PFSK-1 (cell line): ENCODE data around the gene PTPN4.

Experiments used
- POLR2AphosphoS5 ChIP-seq: IDR thresholded peaks from 2 replicates; pipeline ENCODE4 v1.6.1; 2012; ENCODE audit warnings: low read depth, mild to moderate bottlenecking, control low read depth, low read length, moderate library complexity
- SIN3A ChIP-seq: IDR thresholded peaks from 2 replicates; pipeline ENCODE4 v1.6.1; 2012; ENCODE audit warnings: mild to moderate bottlenecking, low read length, moderate library complexity, borderline replicate concordance; ENCODE audit not compliant: insufficient read depth
- TAF1 ChIP-seq: IDR thresholded peaks from 2 replicates; pipeline ENCODE4 v1.6.1; 2012; ENCODE audit warnings: low read length, control low read depth, borderline replicate concordance; ENCODE audit not compliant: insufficient read depth
- TF ChIP-seq, protein P1 (sequence below), 2 experiments: IDR thresholded peaks; 2 replicates each; pipeline versions ENCODE4 v1.6.1 to v1.8.0; 2011 to 2012; ENCODE audit warnings: low read depth in 2 of 2, low read length in 2 of 2, control low read depth in 1 of 2, inconsistent platforms in 1 of 2, mild to moderate bottlenecking in 1 of 2, moderate library complexity in 1 of 2; ENCODE audit not compliant: insufficient read depth in 1 of 2

DNA sequence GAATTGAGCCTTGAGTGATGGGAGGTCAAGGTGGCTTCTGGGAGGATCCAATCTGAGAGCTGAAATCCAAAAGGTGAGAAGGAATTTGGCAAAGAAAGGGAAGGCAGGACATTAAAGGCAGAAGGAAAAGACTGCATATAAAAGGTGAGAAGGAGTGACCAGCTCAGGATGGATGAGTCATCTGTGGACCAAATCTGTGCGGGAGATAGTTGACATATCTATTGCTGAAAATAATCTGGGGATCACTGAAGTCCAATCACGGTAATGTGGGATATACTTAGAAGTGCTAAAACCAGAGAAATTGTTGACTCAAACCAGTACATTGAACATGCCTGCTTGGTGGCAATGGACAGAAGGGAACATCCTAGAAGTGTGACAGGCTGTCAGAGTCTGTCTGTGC, 8.0 kb upstream of the PTPN4 start:
- no peak for TF ChIP-seq SIN3A
- TF ChIP-seq POLR2AphosphoS5 = no peak
- no peak for TF ChIP-seq TAF1
- TF ChIP-seq, protein P1, sequence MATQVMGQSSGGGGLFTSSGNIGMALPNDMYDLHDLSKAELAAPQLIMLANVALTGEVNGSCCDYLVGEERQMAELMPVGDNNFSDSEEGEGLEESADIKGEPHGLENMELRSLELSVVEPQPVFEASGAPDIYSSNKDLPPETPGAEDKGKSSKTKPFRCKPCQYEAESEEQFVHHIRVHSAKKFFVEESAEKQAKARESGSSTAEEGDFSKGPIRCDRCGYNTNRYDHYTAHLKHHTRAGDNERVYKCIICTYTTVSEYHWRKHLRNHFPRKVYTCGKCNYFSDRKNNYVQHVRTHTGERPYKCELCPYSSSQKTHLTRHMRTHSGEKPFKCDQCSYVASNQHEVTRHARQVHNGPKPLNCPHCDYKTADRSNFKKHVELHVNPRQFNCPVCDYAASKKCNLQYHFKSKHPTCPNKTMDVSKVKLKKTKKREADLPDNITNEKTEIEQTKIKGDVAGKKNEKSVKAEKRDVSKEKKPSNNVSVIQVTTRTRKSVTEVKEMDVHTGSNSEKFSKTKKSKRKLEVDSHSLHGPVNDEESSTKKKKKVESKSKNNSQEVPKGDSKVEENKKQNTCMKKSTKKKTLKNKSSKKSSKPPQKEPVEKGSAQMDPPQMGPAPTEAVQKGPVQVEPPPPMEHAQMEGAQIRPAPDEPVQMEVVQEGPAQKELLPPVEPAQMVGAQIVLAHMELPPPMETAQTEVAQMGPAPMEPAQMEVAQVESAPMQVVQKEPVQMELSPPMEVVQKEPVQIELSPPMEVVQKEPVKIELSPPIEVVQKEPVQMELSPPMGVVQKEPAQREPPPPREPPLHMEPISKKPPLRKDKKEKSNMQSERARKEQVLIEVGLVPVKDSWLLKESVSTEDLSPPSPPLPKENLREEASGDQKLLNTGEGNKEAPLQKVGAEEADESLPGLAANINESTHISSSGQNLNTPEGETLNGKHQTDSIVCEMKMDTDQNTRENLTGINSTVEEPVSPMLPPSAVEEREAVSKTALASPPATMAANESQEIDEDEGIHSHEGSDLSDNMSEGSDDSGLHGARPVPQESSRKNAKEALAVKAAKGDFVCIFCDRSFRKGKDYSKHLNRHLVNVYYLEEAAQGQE (IDR thresholded peaks at IDR 0.05; ENCODE audit: insufficient read depth in 1 of 2, low read depth in 2 of 2, low read length in 2 of 2) = no peak
